Calu3 (cell line): ENCODE results near the gene QKI. TPM values are rescaled to one million over a fixed set of nuclear protein-coding genes. Genes with fewer than 3 reads are reported as not detected.

ENCODE experiments used
- BruUV-seq: library from RNA; stranded (reverse); fragments of 400-500 nt; replicated peaks from 2 replicates; lab custom pipeline; 2021; lab: Mats Ljungman, UMichigan
- CTCF ChIA-PET: fragments of 300-600 bp; sonication (Branson Sonifier 250); formaldehyde crosslinking; loops from one replicate; lab custom pipeline; 2022; ENCODE audit warnings: antibody characterized with exemption; lab: Charles Lee
- DNase-seq: peaks from one replicate; pipeline ENCODE4 v3.0.0; 2022
- H3K27ac Mint-ChIP-seq: one replicate; pipeline ENCODE4 v1.8.0; 2022; ENCODE audit warnings: mixed read lengths; ENCODE audit not compliant: unreplicated experiment
- H3K27me3 Mint-ChIP-seq: one replicate; pipeline ENCODE4 v1.8.0; 2022; ENCODE audit warnings: mixed read lengths; ENCODE audit not compliant: unreplicated experiment
- H3K36me3 Mint-ChIP-seq: one replicate; pipeline ENCODE4 v1.8.0; 2022; ENCODE audit warnings: mild to moderate bottlenecking, moderate library complexity, mixed read lengths; ENCODE audit not compliant: insufficient read depth, unreplicated experiment
- H3K4me1 Mint-ChIP-seq: one replicate; pipeline ENCODE4 v1.8.0; 2022; ENCODE audit warnings: mild to moderate bottlenecking, low read depth, mixed read lengths; ENCODE audit not compliant: unreplicated experiment
- H3K4me3 Mint-ChIP-seq: one replicate; pipeline ENCODE4 v1.8.0; 2022; ENCODE audit warnings: mild to moderate bottlenecking, low read depth, moderate library complexity, mixed read lengths; ENCODE audit not compliant: unreplicated experiment
- H3K9me3 Mint-ChIP-seq: one replicate; pipeline ENCODE4 v1.8.0; 2022; ENCODE audit warnings: low read depth, mixed read lengths; ENCODE audit not compliant: unreplicated experiment
- intact Hi-C: fragments of 100-400 bp; cut with micrococcal nuclease; formaldehyde crosslinking; loops from one replicate; pipeline ENCODE4 v1.10.0; 2022; ENCODE audit not compliant: unreplicated experiment
- total RNA-seq: library from RNA; stranded (reverse); gene quantifications from 2 replicates; pipeline ENCODE4 v1.2.3, GENCODE V29; 2022
- TF ChIP-seq, protein P1 (sequence below): fragments of 200-600 bp; IDR thresholded peaks from one replicate; pipeline ENCODE4 v1.8.0; 2022; ENCODE audit warnings: antibody characterized with exemption; ENCODE audit not compliant: unreplicated experiment

QKI gene
- total RNA-seq, 1 experiment from 2014 or later = 131 TPM

DNA sequence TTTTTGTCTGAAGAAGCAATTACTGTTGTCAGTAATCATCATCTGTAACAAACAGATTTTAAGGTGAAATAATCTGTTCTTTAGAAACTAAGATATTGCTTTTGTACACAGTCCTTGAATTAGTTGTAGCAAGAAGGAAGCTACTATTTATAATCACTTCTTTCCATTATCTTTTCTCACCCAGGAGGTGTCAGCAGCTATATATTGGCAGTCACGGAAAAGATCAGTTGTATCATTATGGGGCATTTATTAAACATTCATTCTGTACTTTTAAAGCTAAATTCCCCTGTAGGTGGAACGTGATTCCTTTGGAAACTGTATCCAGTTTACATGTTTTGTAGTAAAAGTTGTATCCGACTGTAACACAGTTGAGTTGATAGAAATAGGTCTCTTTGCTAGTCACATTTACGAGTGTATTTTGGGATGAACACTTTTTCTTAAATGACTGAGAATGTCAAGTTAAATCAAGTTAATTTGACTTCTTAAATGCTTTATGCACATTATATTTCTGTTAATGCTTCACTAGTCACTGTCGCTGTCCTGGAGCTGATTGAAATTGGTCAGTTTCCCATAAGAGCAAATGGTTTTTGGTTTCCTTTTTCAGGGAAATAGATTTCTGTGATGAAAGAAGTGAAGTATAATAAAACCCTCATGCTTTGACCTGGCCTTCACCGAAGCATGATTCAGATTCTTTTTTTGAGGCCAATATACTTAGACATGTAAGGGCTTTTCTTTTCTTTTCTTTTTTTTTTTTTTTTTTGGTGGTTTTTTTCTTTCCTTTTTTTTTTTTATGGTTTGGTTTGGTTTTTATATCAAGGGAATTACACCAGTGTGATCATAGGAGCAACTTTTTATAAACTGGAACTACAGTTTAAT is 5.1 kb downstream of the QKI start:
- no peaks in the 10 kb centered on the region for H3K9me3 Mint-ChIP-seq
- CTCF ChIA-PET = interaction anchor here (0.6 to 1.4 kb wide), 4 partner anchors 27 to 537 kb away, joined by 3 to 5 read pairs (median 4); no protein-coding TSS in a partner anchor
- BruUV-seq = no TSS peak
- no peaks in the 10 kb centered on the region for H3K27me3 Mint-ChIP-seq
- TF ChIP-seq, protein P1, sequence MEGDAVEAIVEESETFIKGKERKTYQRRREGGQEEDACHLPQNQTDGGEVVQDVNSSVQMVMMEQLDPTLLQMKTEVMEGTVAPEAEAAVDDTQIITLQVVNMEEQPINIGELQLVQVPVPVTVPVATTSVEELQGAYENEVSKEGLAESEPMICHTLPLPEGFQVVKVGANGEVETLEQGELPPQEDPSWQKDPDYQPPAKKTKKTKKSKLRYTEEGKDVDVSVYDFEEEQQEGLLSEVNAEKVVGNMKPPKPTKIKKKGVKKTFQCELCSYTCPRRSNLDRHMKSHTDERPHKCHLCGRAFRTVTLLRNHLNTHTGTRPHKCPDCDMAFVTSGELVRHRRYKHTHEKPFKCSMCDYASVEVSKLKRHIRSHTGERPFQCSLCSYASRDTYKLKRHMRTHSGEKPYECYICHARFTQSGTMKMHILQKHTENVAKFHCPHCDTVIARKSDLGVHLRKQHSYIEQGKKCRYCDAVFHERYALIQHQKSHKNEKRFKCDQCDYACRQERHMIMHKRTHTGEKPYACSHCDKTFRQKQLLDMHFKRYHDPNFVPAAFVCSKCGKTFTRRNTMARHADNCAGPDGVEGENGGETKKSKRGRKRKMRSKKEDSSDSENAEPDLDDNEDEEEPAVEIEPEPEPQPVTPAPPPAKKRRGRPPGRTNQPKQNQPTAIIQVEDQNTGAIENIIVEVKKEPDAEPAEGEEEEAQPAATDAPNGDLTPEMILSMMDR = no peak
- peak overlapping the region; percentile 83 for H3K4me3 Mint-ChIP-seq
- H3K4me1 Mint-ChIP-seq = peaks cover 31% of the 10 kb centered on the region
- peaks cover 49% of the 10 kb centered on the region for H3K36me3 Mint-ChIP-seq
- intact Hi-C loops = loop anchor here (2.0 to 10.0 kb wide), 6 partner anchors 93 to 965 kb away; no protein-coding TSS in a partner anchor
- DNase-seq = no peak
- peak overlapping the region; percentile 95 for H3K27ac Mint-ChIP-seq

DNA sequence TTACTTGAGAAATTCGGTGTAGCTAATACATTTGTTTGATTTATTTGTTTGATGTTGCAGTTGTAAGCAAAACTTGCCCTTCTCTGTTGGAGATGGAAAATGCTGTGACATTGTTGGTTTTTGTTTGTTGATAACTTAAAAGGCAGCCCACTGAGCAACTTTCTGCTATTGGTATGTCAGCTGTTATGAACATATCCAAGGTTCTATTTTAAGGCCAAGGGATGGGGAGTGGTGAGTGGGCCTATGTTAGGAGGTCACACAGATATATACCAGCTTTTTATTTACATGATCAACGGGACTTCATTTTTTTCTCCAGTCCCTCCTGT is 5.7 kb downstream of the QKI start:
- TF ChIP-seq, protein P1 = no peak
- peak overlapping the region; percentile 95 for H3K27ac Mint-ChIP-seq
- no peaks in the 10 kb centered on the region for H3K27me3 Mint-ChIP-seq
- no peak for DNase-seq
- no peaks in the 10 kb centered on the region for H3K9me3 Mint-ChIP-seq
- H3K4me3 Mint-ChIP-seq = peak overlapping the region; percentile 83
- intact Hi-C loops = loop anchor here (10.0 kb wide), 3 partner anchors 375 to 965 kb away; no protein-coding TSS in a partner anchor
- peaks cover 37% of the 10 kb centered on the region for H3K4me1 Mint-ChIP-seq
- BruUV-seq = no TSS peak
- CTCF ChIA-PET = interaction anchor here (1.4 kb wide), 1 partner anchor 134 kb away, joined by 3 read pairs; no protein-coding TSS in a partner anchor
- H3K36me3 Mint-ChIP-seq = peaks cover 43% of the 10 kb centered on the region

DNA sequence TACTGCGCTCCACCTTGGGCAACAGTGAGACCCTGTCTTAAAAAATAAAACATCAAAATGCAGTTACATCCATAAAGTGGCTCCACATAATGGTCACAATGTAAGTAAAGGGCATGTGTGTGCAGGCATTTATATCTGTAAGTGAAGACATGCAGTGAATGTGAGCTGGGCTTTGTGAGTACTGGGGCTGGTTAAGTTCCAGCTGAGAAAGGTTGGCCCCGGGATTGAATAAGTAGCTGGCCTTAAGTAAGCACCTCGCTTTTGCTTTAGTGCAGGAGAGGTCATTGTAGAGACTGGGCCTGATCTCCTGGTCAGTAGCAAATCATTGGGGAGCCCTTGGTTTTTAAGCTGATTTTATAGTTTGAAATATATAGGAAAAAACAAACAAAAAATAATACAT is 8.0 kb downstream of the QKI start:
- H3K4me3 Mint-ChIP-seq = no peak overlapping the region
- TF ChIP-seq, protein P1 = no peak
- peaks cover 22% of the 10 kb centered on the region for H3K36me3 Mint-ChIP-seq
- CTCF ChIA-PET = no interaction called here
- H3K9me3 Mint-ChIP-seq = no peaks in the 10 kb centered on the region
- no TSS peak for BruUV-seq
- H3K4me1 Mint-ChIP-seq = peaks cover 54% of the 10 kb centered on the region
- no peak for DNase-seq
- H3K27me3 Mint-ChIP-seq = no peaks in the 10 kb centered on the region
- no peak overlapping the region for H3K27ac Mint-ChIP-seq
- intact Hi-C loops = loop anchor here (10.0 kb wide), 3 partner anchors 372 to 962 kb away; no protein-coding TSS in a partner anchor

DNA sequence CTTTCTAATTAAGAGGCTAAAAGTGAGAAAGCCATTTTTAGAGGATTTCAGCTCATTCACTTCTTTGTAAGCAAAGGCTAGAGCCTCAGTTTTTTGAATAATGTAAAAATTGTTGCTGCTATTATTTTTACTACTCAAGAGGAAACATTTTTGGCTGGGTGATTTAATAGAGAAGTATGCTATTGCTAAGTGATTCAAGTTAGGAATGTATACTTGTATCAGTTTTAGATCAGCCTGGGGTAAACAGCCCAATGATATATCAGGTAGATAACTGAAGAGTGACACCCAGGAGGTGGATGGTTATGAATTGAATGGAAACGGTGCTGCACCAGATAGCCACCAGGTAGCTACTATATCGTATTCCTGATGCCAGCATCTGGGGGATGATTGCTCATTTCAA is 9.2 kb downstream of the QKI start:
- no peak overlapping the region for H3K4me3 Mint-ChIP-seq
- CTCF ChIA-PET = interaction anchor here (0.5 kb wide), 1 partner anchor 1265 kb away, joined by 8 read pairs; no protein-coding TSS in a partner anchor
- no peaks in the 10 kb centered on the region for H3K9me3 Mint-ChIP-seq
- intact Hi-C loops = loop anchor here (10.0 kb wide), 3 partner anchors 371 to 961 kb away; no protein-coding TSS in a partner anchor
- TF ChIP-seq, protein P1 = no peak
- DNase-seq = no peak
- H3K4me1 Mint-ChIP-seq = peaks cover 52% of the 10 kb centered on the region
- H3K27me3 Mint-ChIP-seq = no peaks in the 10 kb centered on the region
- peaks cover 11% of the 10 kb centered on the region for H3K36me3 Mint-ChIP-seq
- BruUV-seq = no TSS peak
- no peak overlapping the region for H3K27ac Mint-ChIP-seq
